SK-N-SH treated with all-trans-retinoic acid at 6 μM for 48 hours (cell line): ENCODE results near the gene SIRT4.
A peak's percentile ranks its signal among the peaks of the same experiment; 100 is the strongest.

ENCODE experiments used
- ATAC-seq: fragments of 200-7000 bp; cut with Tn5 transposase; 3 replicates; pipeline ENCODE4 v1.9.1; 2020; ENCODE audit warnings: mild to moderate bottlenecking, moderate library complexity
- ARNTL ChIP-seq: fragments of 450-650 bp; formaldehyde crosslinking; IDR thresholded peaks from 2 replicates; pipeline ENCODE4 v1.5.0; 2020; ENCODE audit warnings: low read depth, mild to moderate bottlenecking, moderate library complexity, borderline replicate concordance
- BACH2 ChIP-seq: fragments of 250-450 bp; sonication (Bioruptor Pico); IDR thresholded peaks from 2 replicates; pipeline ENCODE4 v1.9.0; 2021; ENCODE audit warnings: mild to moderate bottlenecking, borderline replicate concordance
- CREB5 ChIP-seq: fragments of 250-450 bp; sonication (Bioruptor Pico); IDR thresholded peaks from 2 replicates; pipeline ENCODE4 v1.5.1; 2020; ENCODE audit warnings: low read depth, mild to moderate bottlenecking, moderate library complexity
- CSDC2 ChIP-seq: fragments of 250-450 bp; sonication (Bioruptor Pico); IDR thresholded peaks from 2 replicates; pipeline ENCODE4 v1.5.0; 2020; ENCODE audit warnings: mild to moderate bottlenecking, moderate library complexity
- ESRRG ChIP-seq: fragments of 250-450 bp; sonication (Bioruptor Pico); IDR thresholded peaks from 2 replicates; pipeline ENCODE4 v1.6.1; 2021; ENCODE audit warnings: mild to moderate bottlenecking
- GLIS3 ChIP-seq: fragments of 250-450 bp; sonication (Bioruptor Pico); IDR thresholded peaks from 2 replicates; pipeline ENCODE4 v1.5.0; 2020; ENCODE audit warnings: mild to moderate bottlenecking, moderate library complexity
- ISL1 ChIP-seq: fragments of 250-450 bp; sonication (Bioruptor Pico); IDR thresholded peaks from 2 replicates; pipeline ENCODE4 v2.1.2; 2022; ENCODE audit warnings: mild to moderate bottlenecking, moderate library complexity
- OSR1 ChIP-seq: fragments of 250-450 bp; sonication (Bioruptor Pico); IDR thresholded peaks from 2 replicates; pipeline ENCODE4 v1.8.0; 2022; ENCODE audit warnings: moderate library complexity, mild to moderate bottlenecking, inconsistent platforms
- PPARA ChIP-seq: fragments of 250-450 bp; sonication (Bioruptor Pico); IDR thresholded peaks from 2 replicates; pipeline ENCODE4 v1.5.0; 2020; ENCODE audit warnings: mild to moderate bottlenecking, borderline replicate concordance
- RARB ChIP-seq: fragments of 250-450 bp; sonication (Bioruptor Pico); IDR thresholded peaks from 2 replicates; pipeline ENCODE4 v1.8.0; 2021; ENCODE audit warnings: mild to moderate bottlenecking, moderate library complexity
- SNAI2 ChIP-seq: fragments of 250-450 bp; sonication (Bioruptor Pico); IDR thresholded peaks from 2 replicates; pipeline ENCODE4 v1.5.0; 2020; ENCODE audit warnings: mild to moderate bottlenecking, moderate library complexity
- TCF4 ChIP-seq: fragments of 250-450 bp; sonication (Bioruptor Pico); IDR thresholded peaks from 2 replicates; pipeline ENCODE4 v1.8.0; 2021; ENCODE audit warnings: mild to moderate bottlenecking, moderate library complexity, borderline replicate concordance
- ZC3H10 ChIP-seq: fragments of 250-450 bp; sonication (Bioruptor Pico); IDR thresholded peaks from 2 replicates; pipeline ENCODE4 v1.5.1; 2021; ENCODE audit warnings: mild to moderate bottlenecking, moderate library complexity
- ZFP30 ChIP-seq: fragments of 450-650 bp; formaldehyde crosslinking; IDR thresholded peaks from 2 replicates; pipeline ENCODE4 v1.5.0; 2022; ENCODE audit warnings: mild to moderate bottlenecking, moderate library complexity
- ZNF565 ChIP-seq: fragments of 450-650 bp; formaldehyde crosslinking; conservative IDR thresholded peaks from 2 replicates; pipeline ENCODE4 v1.5.0; 2020; ENCODE audit warnings: low read depth, mild to moderate bottlenecking, moderate library complexity
- ZNF70 ChIP-seq: fragments of 450-650 bp; formaldehyde crosslinking; IDR thresholded peaks from 2 replicates; pipeline ENCODE4 v1.5.0; 2020; ENCODE audit warnings: mild to moderate bottlenecking, moderate library complexity
- TF ChIP-seq, protein P1 (sequence below): fragments of 250-450 bp; sonication (Bioruptor Pico); IDR thresholded peaks from 2 replicates; pipeline ENCODE4 v1.5.1; 2021; ENCODE audit warnings: mild to moderate bottlenecking, moderate library complexity
- TF ChIP-seq, protein P2 (sequence below): fragments of 250-450 bp; sonication (Bioruptor Pico); IDR thresholded peaks from 2 replicates; pipeline ENCODE4 v1.8.0; 2020; ENCODE audit warnings: mild to moderate bottlenecking, moderate library complexity, borderline replicate concordance
- TF ChIP-seq, protein P3 (sequence below): fragments of 250-450 bp; sonication (Bioruptor Pico); IDR thresholded peaks from 2 replicates; pipeline ENCODE4 v1.5.0; 2020; ENCODE audit warnings: mild to moderate bottlenecking, moderate library complexity

SIRT4 gene

GRCh38 chr12:120316798-120317223 lies 14.7 kb downstream of the SIRT4 start:
- TF ChIP-seq OSR1 (CRISPR knock-in tag) (no peak), ZNF565 (CRISPR knock-in tag) (no peak), BACH2 (CRISPR knock-in tag) (no peak), ARNTL (no peak), RARB (no peak), TCF4 (CRISPR knock-in tag) (no peak), PPARA (no peak)
- TF ChIP-seq, protein P1, sequence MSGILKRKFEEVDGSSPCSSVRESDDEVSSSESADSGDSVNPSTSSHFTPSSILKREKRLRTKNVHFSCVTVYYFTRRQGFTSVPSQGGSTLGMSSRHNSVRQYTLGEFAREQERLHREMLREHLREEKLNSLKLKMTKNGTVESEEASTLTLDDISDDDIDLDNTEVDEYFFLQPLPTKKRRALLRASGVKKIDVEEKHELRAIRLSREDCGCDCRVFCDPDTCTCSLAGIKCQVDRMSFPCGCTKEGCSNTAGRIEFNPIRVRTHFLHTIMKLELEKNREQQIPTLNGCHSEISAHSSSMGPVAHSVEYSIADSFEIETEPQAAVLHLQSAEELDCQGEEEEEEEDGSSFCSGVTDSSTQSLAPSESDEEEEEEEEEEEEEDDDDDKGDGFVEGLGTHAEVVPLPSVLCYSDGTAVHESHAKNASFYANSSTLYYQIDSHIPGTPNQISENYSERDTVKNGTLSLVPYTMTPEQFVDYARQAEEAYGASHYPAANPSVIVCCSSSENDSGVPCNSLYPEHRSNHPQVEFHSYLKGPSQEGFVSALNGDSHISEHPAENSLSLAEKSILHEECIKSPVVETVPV (CRISPR knock-in tag): no peak
- TF ChIP-seq, protein P2, sequence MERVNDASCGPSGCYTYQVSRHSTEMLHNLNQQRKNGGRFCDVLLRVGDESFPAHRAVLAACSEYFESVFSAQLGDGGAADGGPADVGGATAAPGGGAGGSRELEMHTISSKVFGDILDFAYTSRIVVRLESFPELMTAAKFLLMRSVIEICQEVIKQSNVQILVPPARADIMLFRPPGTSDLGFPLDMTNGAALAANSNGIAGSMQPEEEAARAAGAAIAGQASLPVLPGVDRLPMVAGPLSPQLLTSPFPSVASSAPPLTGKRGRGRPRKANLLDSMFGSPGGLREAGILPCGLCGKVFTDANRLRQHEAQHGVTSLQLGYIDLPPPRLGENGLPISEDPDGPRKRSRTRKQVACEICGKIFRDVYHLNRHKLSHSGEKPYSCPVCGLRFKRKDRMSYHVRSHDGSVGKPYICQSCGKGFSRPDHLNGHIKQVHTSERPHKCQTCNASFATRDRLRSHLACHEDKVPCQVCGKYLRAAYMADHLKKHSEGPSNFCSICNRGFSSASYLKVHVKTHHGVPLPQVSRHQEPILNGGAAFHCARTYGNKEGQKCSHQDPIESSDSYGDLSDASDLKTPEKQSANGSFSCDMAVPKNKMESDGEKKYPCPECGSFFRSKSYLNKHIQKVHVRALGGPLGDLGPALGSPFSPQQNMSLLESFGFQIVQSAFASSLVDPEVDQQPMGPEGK (CRISPR knock-in tag): no peak
- TF ChIP-seq, protein P3, sequence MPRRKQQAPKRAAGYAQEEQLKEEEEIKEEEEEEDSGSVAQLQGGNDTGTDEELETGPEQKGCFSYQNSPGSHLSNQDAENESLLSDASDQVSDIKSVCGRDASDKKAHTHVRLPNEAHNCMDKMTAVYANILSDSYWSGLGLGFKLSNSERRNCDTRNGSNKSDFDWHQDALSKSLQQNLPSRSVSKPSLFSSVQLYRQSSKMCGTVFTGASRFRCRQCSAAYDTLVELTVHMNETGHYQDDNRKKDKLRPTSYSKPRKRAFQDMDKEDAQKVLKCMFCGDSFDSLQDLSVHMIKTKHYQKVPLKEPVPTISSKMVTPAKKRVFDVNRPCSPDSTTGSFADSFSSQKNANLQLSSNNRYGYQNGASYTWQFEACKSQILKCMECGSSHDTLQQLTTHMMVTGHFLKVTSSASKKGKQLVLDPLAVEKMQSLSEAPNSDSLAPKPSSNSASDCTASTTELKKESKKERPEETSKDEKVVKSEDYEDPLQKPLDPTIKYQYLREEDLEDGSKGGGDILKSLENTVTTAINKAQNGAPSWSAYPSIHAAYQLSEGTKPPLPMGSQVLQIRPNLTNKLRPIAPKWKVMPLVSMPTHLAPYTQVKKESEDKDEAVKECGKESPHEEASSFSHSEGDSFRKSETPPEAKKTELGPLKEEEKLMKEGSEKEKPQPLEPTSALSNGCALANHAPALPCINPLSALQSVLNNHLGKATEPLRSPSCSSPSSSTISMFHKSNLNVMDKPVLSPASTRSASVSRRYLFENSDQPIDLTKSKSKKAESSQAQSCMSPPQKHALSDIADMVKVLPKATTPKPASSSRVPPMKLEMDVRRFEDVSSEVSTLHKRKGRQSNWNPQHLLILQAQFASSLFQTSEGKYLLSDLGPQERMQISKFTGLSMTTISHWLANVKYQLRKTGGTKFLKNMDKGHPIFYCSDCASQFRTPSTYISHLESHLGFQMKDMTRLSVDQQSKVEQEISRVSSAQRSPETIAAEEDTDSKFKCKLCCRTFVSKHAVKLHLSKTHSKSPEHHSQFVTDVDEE (CRISPR knock-in tag): no peak
- TF ChIP-seq, all 23 proteins: peak for 0
- peak; percentile 10 for ATAC-seq

GRCh38 chr12:120317224-120318105 lies 15.3 kb downstream of the SIRT4 start:
- peak; percentile 99 for ATAC-seq
- TF ChIP-seq ISL1 (CRISPR knock-in tag) (0 out of 2 replicates have a peak, but pooled peaks have one; percentile 11), SNAI2 (CRISPR knock-in tag) (peak; percentile 73; the same call in 1 of the 2 replicates), CREB5 (CRISPR knock-in tag) (no peak)

- TF ChIP-seq ESRRG (CRISPR knock-in tag) (no peak), SNAI2 (CRISPR knock-in tag) (no peak), BACH2 (CRISPR knock-in tag) (no peak), TCF4 (CRISPR knock-in tag) (no peak), ZC3H10 (CRISPR knock-in tag) (no peak), CSDC2 (CRISPR knock-in tag) (no peak), ISL1 (CRISPR knock-in tag) (no peak)
- no peak for ATAC-seq
Measured at GRCh38 chr12:120321382-120322202, 19.5 kb downstream of the SIRT4 start.

- TF ChIP-seq OSR1 (CRISPR knock-in tag) (no peak), GLIS3 (CRISPR knock-in tag) (no peak), ESRRG (CRISPR knock-in tag) (no peak), ZNF70 (CRISPR knock-in tag) (no peak), ZFP30 (CRISPR knock-in tag) (no peak), ZC3H10 (CRISPR knock-in tag) (no peak), ARNTL (no peak), PPARA (no peak)
- TF ChIP-seq, protein P2 (CRISPR knock-in tag): no peak
- TF ChIP-seq, protein P1 (CRISPR knock-in tag): no peak
- no peak for ATAC-seq
Measured at GRCh38 chr12:120323772-120324171, 21.7 kb downstream of the SIRT4 start.
